CD4-positive, alpha-beta T cell (primary cell): ENCODE results near the gene RIOX2. TPM values are rescaled to one million over a fixed set of nuclear protein-coding genes. Genes with fewer than 3 reads are reported as not detected.

Source experiments
- ATAC-seq: fragments of 200-7000 bp; cut with Tn5 transposase; one replicate; pipeline ENCODE4 v1.10.0; 2022; ENCODE audit warnings: mild to moderate bottlenecking; ENCODE audit not compliant: poor library complexity
- CTCF ChIA-PET: fragments of 350-600 bp; sonication (Branson Sonifier 250); formaldehyde crosslinking; loops from one replicate; lab custom pipeline; 2021; ENCODE audit warnings: antibody characterized with exemption, inconsistent platforms; lab: Charles Lee
- POLR2A ChIA-PET: fragments of 350-600 bp; sonication (Branson Sonifier 250); formaldehyde crosslinking; loops from one replicate; lab custom pipeline; 2021; ENCODE audit warnings: antibody characterized with exemption, inconsistent platforms; lab: Charles Lee
- DNase-seq, 14 experiments: peaks; one replicate each; pipeline ENCODE4 v3.0.0-alpha.2; 2013 to 2020; ENCODE audit warnings: mixed read lengths in 2 of 14
- H3K27ac ChIP-seq, 2 donors: one replicate each; pipeline versions ENCODE4 v1.5.1 to v1.7.0; 2013; ENCODE audit warnings: low read length in 2 of 2, low read depth in 1 of 2, mild to moderate bottlenecking in 1 of 2
- H3K27me3 ChIP-seq, 2 experiments: 1 replicate in 1 of 2; 2 replicates in 1 of 2; pipeline versions ENCODE4 v1.6.1 to v1.7.0; 2013; ENCODE audit warnings: low read length in 2 of 2, control low read depth in 1 of 2, mild to moderate bottlenecking in 1 of 2, moderate library complexity in 1 of 2; ENCODE audit not compliant: insufficient read depth in 2 of 2, control insufficient read depth in 1 of 2
- H3K36me3 ChIP-seq: one replicate; pipeline ENCODE4 v1.6.1; 2013; ENCODE audit warnings: low read length, control low read depth; ENCODE audit not compliant: insufficient read depth
- H3K4me1 ChIP-seq: one replicate; pipeline ENCODE4 v1.6.1; 2013; ENCODE audit warnings: low read length, control low read depth; ENCODE audit not compliant: insufficient read depth
- H3K4me3 ChIP-seq: one replicate; pipeline ENCODE4 v1.5.1; 2013; ENCODE audit warnings: mild to moderate bottlenecking, low read length, moderate library complexity
- H3K9me3 ChIP-seq, 2 experiments: 1 replicate in 1 of 2; 2 replicates in 1 of 2; pipeline versions ENCODE4 v1.6.1 to v1.7.0; 2013; ENCODE audit warnings: low read length in 2 of 2, mild to moderate bottlenecking in 2 of 2, control low read depth in 1 of 2, moderate library complexity in 1 of 2; ENCODE audit not compliant: control insufficient read depth in 1 of 2, insufficient read depth in 1 of 2
- H3K27ac Mint-ChIP-seq: one replicate; pipeline ENCODE4 v1.8.0; 2020; ENCODE audit warnings: mixed read lengths
- H3K27me3 Mint-ChIP-seq: one replicate; pipeline ENCODE4 v1.8.0; 2021; ENCODE audit warnings: mixed read lengths
- H3K36me3 Mint-ChIP-seq: one replicate; pipeline ENCODE4 v1.8.0; 2021; ENCODE audit warnings: low read depth, mixed read lengths
- H3K4me1 Mint-ChIP-seq: one replicate; pipeline ENCODE4 v1.8.0; 2021; ENCODE audit warnings: low read depth, mixed read lengths
- H3K4me3 Mint-ChIP-seq: one replicate; pipeline ENCODE4 v1.8.0; 2020; ENCODE audit warnings: mild to moderate bottlenecking, mixed read lengths
- H3K9me3 Mint-ChIP-seq: one replicate; pipeline ENCODE4 v1.8.0; 2020; ENCODE audit warnings: mixed read lengths
- intact Hi-C, 2 experiments: fragments of 100-400 bp; cut with DNase I in 1 of 2; cut with micrococcal nuclease in 1 of 2; formaldehyde crosslinking; loops; one replicate each; pipeline versions ENCODE4 v1.15.1 to v1.9.0; 2023 to 2025; cut with DNase I, micrococcal nuclease
- total RNA-seq, 174 experiments: library from RNA in 2 of 174; stranded (reverse) in 2 of 174; gene quantifications; one replicate each; pipeline ENCODE4 v1.2.3 and lab custom pipeline; 2021 to 2026
- TF ChIP-seq, protein P1 (sequence below): fragments of 200-600 bp; IDR thresholded peaks from one replicate; pipeline ENCODE4 v1.8.0; 2022; ENCODE audit warnings: antibody characterized with exemption, mild to moderate bottlenecking

Gene RIOX2
- total RNA-seq, 2 experiments from 2014 or later, result 13.1 to 13.5 TPM

DNA sequence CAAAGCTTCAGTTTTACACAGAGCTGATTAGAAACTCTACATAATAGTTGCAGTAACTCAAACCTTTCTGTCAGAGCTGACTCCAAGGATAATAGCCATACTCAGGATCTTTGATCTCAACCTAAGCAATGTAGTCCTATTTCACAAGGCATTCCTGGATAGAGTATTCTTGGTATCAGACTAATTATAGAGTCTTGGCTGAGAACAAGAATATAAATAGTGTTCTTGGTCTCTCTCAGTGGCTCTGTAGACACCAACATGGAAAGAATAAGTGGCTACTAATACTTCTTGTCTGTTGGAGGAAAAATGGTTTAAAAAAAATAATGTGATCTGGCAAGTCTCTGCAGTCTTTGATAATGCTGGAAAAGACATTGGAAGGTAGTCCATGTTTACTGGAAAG is 55.7 kb downstream of the RIOX2 start:
- H3K9me3 Mint-ChIP-seq, result peaks cover 1% of the 10 kb centered on the region
- H3K27me3 Mint-ChIP-seq, result no peaks in the 10 kb centered on the region
- peaks cover 37% of the 10 kb centered on the region for H3K36me3 Mint-ChIP-seq
- Histone ChIP-seq H3K27me3 (no peaks in the 10 kb centered on the region), H3K4me1 (peaks cover 2% of the 10 kb centered on the region), H3K4me3 (no peak overlapping the region), H3K9me3 (no peaks in the 10 kb centered on the region), H3K36me3 (peaks cover under 1% of the 10 kb centered on the region), H3K27ac (no peak overlapping the region)
- intact Hi-C loops, result loop anchor here in 1 of 2 experiments (10.0 kb wide), 1 partner anchor 58 kb away; the partner anchor contains the start of gene RIOX2
- TF ChIP-seq, protein P1, sequence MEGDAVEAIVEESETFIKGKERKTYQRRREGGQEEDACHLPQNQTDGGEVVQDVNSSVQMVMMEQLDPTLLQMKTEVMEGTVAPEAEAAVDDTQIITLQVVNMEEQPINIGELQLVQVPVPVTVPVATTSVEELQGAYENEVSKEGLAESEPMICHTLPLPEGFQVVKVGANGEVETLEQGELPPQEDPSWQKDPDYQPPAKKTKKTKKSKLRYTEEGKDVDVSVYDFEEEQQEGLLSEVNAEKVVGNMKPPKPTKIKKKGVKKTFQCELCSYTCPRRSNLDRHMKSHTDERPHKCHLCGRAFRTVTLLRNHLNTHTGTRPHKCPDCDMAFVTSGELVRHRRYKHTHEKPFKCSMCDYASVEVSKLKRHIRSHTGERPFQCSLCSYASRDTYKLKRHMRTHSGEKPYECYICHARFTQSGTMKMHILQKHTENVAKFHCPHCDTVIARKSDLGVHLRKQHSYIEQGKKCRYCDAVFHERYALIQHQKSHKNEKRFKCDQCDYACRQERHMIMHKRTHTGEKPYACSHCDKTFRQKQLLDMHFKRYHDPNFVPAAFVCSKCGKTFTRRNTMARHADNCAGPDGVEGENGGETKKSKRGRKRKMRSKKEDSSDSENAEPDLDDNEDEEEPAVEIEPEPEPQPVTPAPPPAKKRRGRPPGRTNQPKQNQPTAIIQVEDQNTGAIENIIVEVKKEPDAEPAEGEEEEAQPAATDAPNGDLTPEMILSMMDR, result no peak
- DNase-seq (no peak), ATAC-seq (no peak)
- peaks cover 25% of the 10 kb centered on the region for H3K4me1 Mint-ChIP-seq
- ChIA-PET POLR2A (no interaction called here), CTCF (no interaction called here)
- H3K4me3 Mint-ChIP-seq, result no peak overlapping the region
- H3K27ac Mint-ChIP-seq, result no peak overlapping the region

GRCh38 chr3:97914388-97914787 is 57.8 kb downstream of the RIOX2 start:
- Mint-ChIP-seq H3K4me3 (no peak overlapping the region), H3K36me3 (peaks cover 34% of the 10 kb centered on the region), H3K27me3 (no peaks in the 10 kb centered on the region), H3K9me3 (no peaks in the 10 kb centered on the region), H3K4me1 (peaks cover 41% of the 10 kb centered on the region), H3K27ac (peak overlapping the region; percentile 24)
- ATAC-seq (no peak), DNase-seq (peak in 1 of 14 experiments; percentile 4)
- intact Hi-C loops, result loop anchor here in 1 of 2 experiments (5.0 to 10.0 kb wide), 2 partner anchors 60 to 92 kb away; partner anchors contain the start of genes CRYBG3 and RIOX2
- Histone ChIP-seq H3K27ac (no peak overlapping the region), H3K27me3 (no peaks in the 10 kb centered on the region), H3K4me1 (peaks cover 15% of the 10 kb centered on the region), H3K9me3 (no peaks in the 10 kb centered on the region), H3K4me3 (no peak overlapping the region), H3K36me3 (no peaks in the 10 kb centered on the region)
- TF ChIP-seq, protein P1, result no peak
- CTCF ChIA-PET, result no interaction called here
- POLR2A ChIA-PET, result interaction anchor here (1.5 kb wide), 1 partner anchor 93 kb away, joined by 10 read pairs; the partner anchor contains the start of gene CRYBG3

DNA sequence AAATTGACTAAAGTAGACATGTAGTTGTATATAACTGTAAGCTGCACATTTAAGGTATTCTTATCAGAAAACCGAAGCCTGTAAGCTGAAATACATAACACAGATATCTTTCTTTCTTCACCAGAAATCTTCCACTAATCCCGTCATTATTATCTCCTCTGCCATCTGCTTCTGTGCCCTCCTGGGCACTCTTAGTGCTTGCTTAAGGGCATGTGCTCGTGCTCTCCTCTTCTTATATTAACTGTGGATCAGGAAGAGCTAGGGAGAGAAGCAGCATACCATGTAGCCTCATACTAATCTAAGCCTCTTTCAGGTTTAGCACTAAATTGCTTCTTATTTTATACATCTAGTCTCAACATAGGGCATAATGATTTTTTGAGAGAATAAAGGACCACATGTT is 60.8 kb downstream of the RIOX2 start:
- CTCF ChIA-PET, result no interaction called here
- TF ChIP-seq, protein P1, result no peak
- no peak overlapping the region for H3K4me3 ChIP-seq
- H3K9me3 Mint-ChIP-seq, result no peaks in the 10 kb centered on the region
- peak overlapping the region; percentile 91 for H3K27ac Mint-ChIP-seq
- H3K4me1 ChIP-seq, result peaks cover 15% of the 10 kb centered on the region
- ATAC-seq, result no peak
- peaks cover 24% of the 10 kb centered on the region for H3K36me3 Mint-ChIP-seq
- no peaks in the 10 kb centered on the region for H3K9me3 ChIP-seq
- POLR2A ChIA-PET, result interaction anchor here (0.7 to 1.4 kb wide), 4 partner anchors 29 to 90 kb away, joined by 3 to 4 read pairs (median 3); partner anchors contain the start of gene RIOX2
- peaks cover 41% of the 10 kb centered on the region for H3K4me1 Mint-ChIP-seq
- no peaks in the 10 kb centered on the region for H3K27me3 ChIP-seq
- peak overlapping the region; percentile 83 for H3K4me3 Mint-ChIP-seq
- no peaks in the 10 kb centered on the region for H3K27me3 Mint-ChIP-seq
- intact Hi-C loops, result loop anchor here in 1 of 2 experiments (5.0 to 10.0 kb wide), 2 partner anchors 63 to 89 kb away; partner anchors contain the start of genes CRYBG3 and RIOX2
- peak overlapping the region in 1 of 2 donors; percentile 12 for H3K27ac ChIP-seq
- DNase-seq, result no peak
- H3K36me3 ChIP-seq, result no peaks in the 10 kb centered on the region
